GM10248 (cell line): Measurements from ENCODE around the gene NAP1L1.

Experiments used
- CTCF ChIA-PET: fragments of 300-600 bp; sonication (Branson Sonifier 250); formaldehyde crosslinking; extraction: SDS; loops from one replicate; lab custom pipeline; 2021; ENCODE audit warnings: antibody characterized with exemption; lab: Yijun Ruan, JAX
- POLR2A ChIA-PET: fragments of 350-650 bp; sonication (Branson Sonifier 250); formaldehyde crosslinking; extraction: SDS; loops from one replicate; lab custom pipeline; 2020; ENCODE audit warnings: antibody characterized with exemption; lab: Yijun Ruan, JAX
- DNase-seq: peaks from one replicate; pipeline ENCODE4 v3.0.0; 2012; ENCODE audit errors: extremely low spot score
- CTCF ChIP-seq: IDR thresholded peaks from 2 replicates; pipeline ENCODE4 v1.5.1; 2012; ENCODE audit warnings: mild to moderate bottlenecking, low read depth; ENCODE audit errors: extremely low read depth, missing control alignments, control extremely low read depth

The NAP1L1 gene

GRCh38 chr12:76032043-76032981 lies 52.2 kb downstream of the NAP1L1 start:
- no peak for TF ChIP-seq CTCF
- DNase-seq: peak; percentile 67
- CTCF ChIA-PET: interaction anchor here (0.8 to 5.9 kb wide), 26 partner anchors 11 to 700 kb away, joined by 3 to 48 read pairs (median 4); partner anchors contain the start of genes KRR1 and OSBPL8
- POLR2A ChIA-PET: interaction anchor here (0.6 to 1.7 kb wide), 17 partner anchors 9 to 548 kb away, joined by 3 to 12 read pairs (median 4); no protein-coding TSS in a partner anchor

- POLR2A ChIA-PET: interaction anchor here (0.6 to 1.7 kb wide), 17 partner anchors 9 to 547 kb away, joined by 3 to 12 read pairs (median 4); no protein-coding TSS in a partner anchor
- TF ChIP-seq CTCF: peak; percentile 56
- DNase-seq: peak; percentile 94
- CTCF ChIA-PET: interaction anchor here (0.7 to 5.9 kb wide), 31 partner anchors 10 to 699 kb away, joined by 3 to 48 read pairs (median 4); partner anchors contain the start of genes KRR1 and OSBPL8
These were observed 53.0 kb downstream of the NAP1L1 start, which contains the start of gene PHLDA1 for GRCh38 chr12:76031414-76032042. Gene PHLDA1, minus strand, starts transcription at chr12:76031776.

GRCh38 chr12:76031081-76031413 lies 53.4 kb downstream of the NAP1L1 start:
- TF ChIP-seq CTCF: no peak
- POLR2A ChIA-PET: interaction anchor here (0.6 to 1.7 kb wide), 14 partner anchors 9 to 547 kb away, joined by 3 to 12 read pairs (median 4); no protein-coding TSS in a partner anchor
- DNase-seq: no peak
- CTCF ChIA-PET: interaction anchor here (0.7 to 5.9 kb wide), 26 partner anchors 10 to 547 kb away, joined by 3 to 48 read pairs (median 4); partner anchors contain the start of gene KRR1

GRCh38 chr12:76030341-76031080 lies 54.0 kb downstream of the NAP1L1 start:
- DNase-seq: peak; percentile 42
- ChIA-PET POLR2A (interaction anchor here (0.9 to 1.7 kb wide), 5 partner anchors 10 to 546 kb away, joined by 3 to 12 read pairs (median 9); no protein-coding TSS in a partner anchor), CTCF (interaction anchor here (0.7 to 5.9 kb wide), 21 partner anchors 9 to 546 kb away, joined by 3 to 48 read pairs (median 4); partner anchors contain the start of gene KRR1)
- TF ChIP-seq CTCF: no peak

GRCh38 chr12:76029982-76030340 lies 54.5 kb downstream of the NAP1L1 start:
- ChIA-PET CTCF (interaction anchor here (1.5 to 5.9 kb wide), 5 partner anchors 9 to 546 kb away, joined by 3 to 48 read pairs (median 16); no protein-coding TSS in a partner anchor), POLR2A (no interaction called here)
- DNase-seq: peak; percentile 21
- TF ChIP-seq CTCF: no peak
